ENCODE data around the gene SCYGR8.

The SCYGR8 gene

DNA sequence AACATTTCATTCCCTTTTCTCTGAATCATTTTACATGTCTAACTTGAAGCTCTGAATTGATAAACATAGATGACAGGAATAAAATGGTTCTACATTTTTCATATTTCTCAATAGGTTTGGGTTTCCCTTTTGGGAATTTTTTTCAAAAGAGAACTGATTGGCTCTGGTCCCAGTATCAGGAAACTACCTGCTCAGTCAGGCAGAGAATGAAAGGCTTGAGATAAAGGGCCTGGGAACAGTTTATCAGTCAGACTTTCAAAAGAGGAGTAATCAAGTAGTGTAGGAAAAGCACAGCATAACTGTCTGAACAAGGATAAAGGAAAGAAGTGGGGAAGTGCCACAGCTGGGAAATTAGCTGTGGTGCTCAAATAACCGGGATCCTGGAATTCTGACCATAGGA lies 39.6 kb downstream of the SCYGR8 start:
- H3K27ac ChIP-seq, result no peak overlapping the region
- no peak for TF ChIP-seq ZFX (IDR thresholded peaks at IDR 0.05; ENCODE audit: borderline replicate concordance)
- TF ChIP-seq, protein P1, sequence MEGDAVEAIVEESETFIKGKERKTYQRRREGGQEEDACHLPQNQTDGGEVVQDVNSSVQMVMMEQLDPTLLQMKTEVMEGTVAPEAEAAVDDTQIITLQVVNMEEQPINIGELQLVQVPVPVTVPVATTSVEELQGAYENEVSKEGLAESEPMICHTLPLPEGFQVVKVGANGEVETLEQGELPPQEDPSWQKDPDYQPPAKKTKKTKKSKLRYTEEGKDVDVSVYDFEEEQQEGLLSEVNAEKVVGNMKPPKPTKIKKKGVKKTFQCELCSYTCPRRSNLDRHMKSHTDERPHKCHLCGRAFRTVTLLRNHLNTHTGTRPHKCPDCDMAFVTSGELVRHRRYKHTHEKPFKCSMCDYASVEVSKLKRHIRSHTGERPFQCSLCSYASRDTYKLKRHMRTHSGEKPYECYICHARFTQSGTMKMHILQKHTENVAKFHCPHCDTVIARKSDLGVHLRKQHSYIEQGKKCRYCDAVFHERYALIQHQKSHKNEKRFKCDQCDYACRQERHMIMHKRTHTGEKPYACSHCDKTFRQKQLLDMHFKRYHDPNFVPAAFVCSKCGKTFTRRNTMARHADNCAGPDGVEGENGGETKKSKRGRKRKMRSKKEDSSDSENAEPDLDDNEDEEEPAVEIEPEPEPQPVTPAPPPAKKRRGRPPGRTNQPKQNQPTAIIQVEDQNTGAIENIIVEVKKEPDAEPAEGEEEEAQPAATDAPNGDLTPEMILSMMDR (IDR thresholded peaks at IDR 0.05), result no peak

DNA sequence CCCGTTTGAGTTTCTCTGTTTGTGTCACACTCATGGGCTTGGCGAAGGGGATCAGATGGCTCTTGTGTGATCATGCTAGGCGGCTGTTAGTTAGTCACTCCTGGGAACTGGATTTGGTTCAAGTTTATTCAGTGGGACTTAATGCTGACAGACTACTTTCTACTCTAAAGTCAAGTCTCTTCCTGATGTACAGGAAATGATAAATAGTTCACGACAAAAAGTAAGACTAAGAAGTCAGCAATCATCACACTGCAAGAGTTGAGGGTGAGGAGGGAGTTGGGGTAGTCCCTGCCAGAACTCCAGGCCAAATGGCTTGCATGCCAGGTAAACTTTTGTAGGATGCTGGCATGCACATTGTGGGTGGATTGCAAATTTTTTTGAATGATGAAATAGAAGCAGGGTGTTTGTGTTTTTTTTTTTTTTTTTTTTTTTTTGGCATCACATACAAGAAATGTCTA lies 42.9 kb downstream of the SCYGR8 start:
- no peak overlapping the region for H3K27ac ChIP-seq
- TF ChIP-seq, protein P1 (IDR thresholded peaks at IDR 0.05), result no peak
- TF ChIP-seq ZFX (IDR thresholded peaks at IDR 0.05; ENCODE audit: borderline replicate concordance), result no peak

DNA sequence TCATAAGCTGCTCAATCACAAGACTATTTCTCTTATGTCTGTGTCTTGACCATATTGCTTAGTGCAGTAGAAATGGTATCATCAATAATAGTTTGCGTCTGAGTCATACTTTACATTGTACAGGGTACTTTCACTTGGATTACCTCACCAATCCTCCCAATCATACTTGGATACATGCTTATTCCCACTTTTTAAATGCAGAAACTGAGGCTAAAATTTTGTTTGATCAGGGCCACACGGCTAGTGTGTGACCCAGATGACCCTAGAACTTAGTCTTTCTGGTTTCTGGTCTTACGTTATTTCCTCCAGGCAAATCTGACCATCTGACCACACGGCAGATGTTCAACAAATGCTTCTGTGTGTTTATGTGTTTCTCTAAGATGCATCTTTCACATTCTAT lies 44.1 kb downstream of the SCYGR8 start:
- TF ChIP-seq, protein P1 (IDR thresholded peaks at IDR 0.05), result no peak
- TF ChIP-seq ZFX (IDR thresholded peaks at IDR 0.05; ENCODE audit: borderline replicate concordance), result no peak

DNA sequence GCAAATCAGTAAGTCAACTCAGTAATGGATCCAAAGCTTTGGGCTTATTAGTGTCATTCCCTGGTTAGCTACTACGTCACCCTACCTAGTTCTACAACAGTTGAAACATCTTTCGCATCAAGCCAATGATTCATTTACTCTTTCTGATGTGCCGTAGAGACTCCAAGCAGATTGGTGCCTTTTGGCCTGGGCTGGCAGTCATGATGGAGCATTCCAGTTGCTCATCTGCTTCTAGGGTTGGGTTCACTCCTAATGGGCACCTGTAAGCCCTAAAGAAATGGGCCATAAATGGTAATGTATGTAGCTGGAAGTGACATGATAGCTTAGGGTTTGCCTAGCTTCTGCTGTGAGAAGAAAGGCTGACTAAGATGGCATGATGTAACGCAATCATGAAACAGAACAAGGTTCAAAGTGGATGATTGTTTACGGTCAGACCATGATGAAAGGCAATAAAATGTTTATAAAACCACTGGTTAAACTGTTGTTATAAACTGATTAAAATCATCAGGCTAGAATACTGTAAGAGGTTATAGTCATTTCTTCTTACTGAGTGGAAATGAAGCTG lies 47.5 kb downstream of the SCYGR8 start:
- H3K27ac ChIP-seq, result no peak overlapping the region
- TF ChIP-seq ZFX (IDR thresholded peaks at IDR 0.05; ENCODE audit: borderline replicate concordance), result no peak
- TF ChIP-seq, protein P1 (IDR thresholded peaks at IDR 0.05), result no peak

More for the DNA sequence above, 44.1 kb downstream of the SCYGR8 start:
- H3K27ac ChIP-seq, result no peak overlapping the region
